ENCODE data around the gene OSBPL1A.
A peak's percentile ranks its signal among the peaks of the same experiment; 100 is the strongest.
"Not testable (repeated sequence)": the region's sequence is repeated elsewhere in the genome, so short reads cannot be mapped to it uniquely, and the experiment has no call there.

OSBPL1A gene

GRCh38 chr18:24397131-24397693, 412 bp downstream of the OSBPL1A start:
- peak; percentile 97 for DNase-seq

- no peak for DNase-seq
Measured at GRCh38 chr18:24396082-24396633, 1.5 kb downstream of the OSBPL1A start.

GRCh38 chr18:24395049-24395795, 2.4 kb downstream of the OSBPL1A start:
- peak; percentile 83 for DNase-seq

GRCh38 chr18:24388957-24389356, 8.7 kb downstream of the OSBPL1A start:
- no peak for DNase-seq

- peak; percentile 30 for DNase-seq
Measured at GRCh38 chr18:24386681-24387080, 10.9 kb downstream of the OSBPL1A start.

- DNase-seq: no peak
Measured at GRCh38 chr18:24381126-24381525, 16.5 kb downstream of the OSBPL1A start.

- peak; percentile 43 for DNase-seq
Measured at GRCh38 chr18:24380163-24380747, 17.4 kb downstream of the OSBPL1A start.

GRCh38 chr18:24378598-24378997, 19.0 kb downstream of the OSBPL1A start:
- no peak for DNase-seq

- not testable (repeated sequence) for DNase-seq
Measured at GRCh38 chr18:24376531-24376930, 21.1 kb downstream of the OSBPL1A start.

GRCh38 chr18:24373328-24373727, 24.3 kb downstream of the OSBPL1A start:
- DNase-seq: no peak

GRCh38 chr18:24372279-24372872, 25.2 kb downstream of the OSBPL1A start:
- DNase-seq: peak; percentile 51

- DNase-seq: no peak
Measured at GRCh38 chr18:24370120-24370519, 27.5 kb downstream of the OSBPL1A start.

GRCh38 chr18:24369426-24369825, 28.2 kb downstream of the OSBPL1A start:
- no peak for DNase-seq

- peak; percentile 35 for DNase-seq
Measured at GRCh38 chr18:24368749-24369148, 28.9 kb downstream of the OSBPL1A start.

GRCh38 chr18:24366328-24366727, 31.3 kb downstream of the OSBPL1A start:
- no peak for DNase-seq

GRCh38 chr18:24364177-24364576, 33.4 kb downstream of the OSBPL1A start:
- DNase-seq: peak; percentile 2

GRCh38 chr18:24362757-24363156, 34.9 kb downstream of the OSBPL1A start:
- DNase-seq: no peak

- peak; percentile 77 for DNase-seq
Measured at GRCh38 chr18:24359787-24360530, 37.7 kb downstream of the OSBPL1A start.

- no peak for DNase-seq
Measured at GRCh38 chr18:24354278-24354677, 43.3 kb downstream of the OSBPL1A start.

GRCh38 chr18:24346254-24346653, 51.4 kb downstream of the OSBPL1A start:
- no peak for DNase-seq

GRCh38 chr18:24344509-24344908, 53.1 kb downstream of the OSBPL1A start:
- no peak for DNase-seq

GRCh38 chr18:24342347-24342746, 55.3 kb downstream of the OSBPL1A start:
- no peak for DNase-seq

- no peak for DNase-seq
Measured at GRCh38 chr18:24341361-24341760, 56.3 kb downstream of the OSBPL1A start.

Data from inflammatory macrophage treated with lipopolysaccharide for 4 hours (primary cell).